ENCODE measurements around the gene ELAVL1. TPM values are rescaled to one million over a fixed set of nuclear protein-coding genes. Genes with fewer than 3 reads are reported as not detected.
A peak's percentile ranks its signal among the peaks of the same experiment; 100 is the strongest.
"Not testable (repeated sequence)": the region's sequence is repeated elsewhere in the genome, so short reads cannot be mapped to it uniquely, and the experiment has no call there.

Gene ELAVL1
- total RNA-seq, 1 donor from 2014 or later, result 55.1 TPM

DNA sequence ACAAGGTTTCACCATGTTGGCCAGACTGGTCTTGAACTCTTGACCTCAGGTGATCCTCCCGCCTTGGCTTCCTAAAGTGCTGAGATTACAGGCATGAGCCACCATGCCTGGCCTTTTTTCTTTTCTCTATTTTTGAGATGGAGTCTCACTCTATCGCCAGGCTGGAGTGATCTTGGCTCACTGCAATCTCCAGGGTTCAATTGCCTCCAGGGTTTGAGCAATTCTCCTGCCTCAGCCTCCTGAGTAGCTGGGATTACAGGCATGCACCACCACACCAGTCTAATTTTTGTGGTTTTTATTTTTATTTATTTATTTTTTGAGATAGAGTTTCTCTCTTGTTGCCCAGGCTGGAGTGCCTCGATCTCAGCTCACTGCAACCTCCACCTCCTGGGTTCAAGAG lies 18.8 kb upstream of the ELAVL1 start:
- DNase-seq (ENCODE audit: missing footprints); intact Hi-C loops (cut with DNase I); ATAC-seq: not testable (repeated sequence)

DNA sequence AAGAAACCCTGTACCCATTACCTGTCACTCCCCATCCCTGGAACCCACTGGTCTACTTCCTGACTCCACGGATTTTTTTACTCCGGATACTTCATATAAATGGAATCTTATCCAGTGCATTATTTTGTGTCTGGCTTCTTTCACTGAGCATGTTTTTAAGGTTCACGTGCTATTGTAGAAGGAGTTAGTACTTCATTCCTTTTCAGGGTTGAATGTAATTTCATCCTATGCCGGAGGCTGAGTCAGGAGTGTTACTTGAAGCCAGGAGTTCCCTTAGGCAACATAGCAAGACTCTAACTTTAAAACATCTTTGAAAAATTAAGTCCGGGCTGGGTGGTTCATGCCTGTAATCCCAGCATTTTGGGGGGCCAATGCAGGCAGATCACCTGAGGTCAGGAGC lies 17.9 kb upstream of the ELAVL1 start:
- ATAC-seq (no peak), DNase-seq (ENCODE audit: missing footprints) (peak; percentile 11)
- intact Hi-C loops (cut with DNase I), result no loop called here

DNA sequence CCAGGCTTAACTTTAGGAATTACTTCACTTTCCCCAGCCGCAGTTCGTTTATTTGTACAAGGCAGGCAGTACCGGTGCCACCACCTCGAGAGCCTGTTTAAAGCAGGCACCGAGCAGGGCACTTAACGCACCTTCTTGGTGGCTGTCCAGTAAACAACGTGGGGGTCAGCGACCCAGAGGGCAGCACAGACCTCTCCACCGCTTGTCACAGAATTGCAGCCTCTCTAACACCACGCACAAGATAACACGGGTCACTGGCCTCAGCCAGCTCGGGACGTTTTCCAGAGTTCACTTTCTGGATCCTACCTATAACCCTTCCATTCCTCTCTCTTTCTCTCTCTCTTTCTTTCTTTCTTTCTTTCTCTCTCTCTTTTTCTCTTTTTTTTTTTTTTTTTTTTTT lies 16.8 kb upstream of the ELAVL1 start:
- ATAC-seq (no peak), DNase-seq (ENCODE audit: missing footprints) (no peak)
- intact Hi-C loops (cut with DNase I), result no loop called here

DNA sequence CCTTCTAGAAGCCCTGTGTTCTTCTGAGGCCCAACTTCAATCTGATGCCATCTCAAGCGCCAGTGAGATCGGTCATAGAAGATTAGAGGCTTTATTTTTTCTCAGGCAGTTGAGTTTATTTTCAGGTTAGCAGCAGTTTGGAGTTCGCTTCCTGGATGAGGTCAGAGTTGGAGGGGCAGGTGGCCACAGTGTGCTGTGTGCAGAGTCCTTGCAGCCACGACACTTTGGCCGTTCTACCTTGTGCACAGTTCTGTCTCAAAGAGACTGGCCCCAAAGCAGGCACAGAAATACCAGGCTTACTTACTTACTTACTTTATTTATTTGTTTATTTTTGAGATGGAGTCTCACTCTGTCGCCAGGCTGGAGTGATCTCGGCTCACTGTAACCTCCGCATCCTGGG lies 15.9 kb upstream of the ELAVL1 start:
- DNase-seq (ENCODE audit: missing footprints), result no peak
- intact Hi-C loops (cut with DNase I), result no loop called here
- no peak for ATAC-seq

DNA sequence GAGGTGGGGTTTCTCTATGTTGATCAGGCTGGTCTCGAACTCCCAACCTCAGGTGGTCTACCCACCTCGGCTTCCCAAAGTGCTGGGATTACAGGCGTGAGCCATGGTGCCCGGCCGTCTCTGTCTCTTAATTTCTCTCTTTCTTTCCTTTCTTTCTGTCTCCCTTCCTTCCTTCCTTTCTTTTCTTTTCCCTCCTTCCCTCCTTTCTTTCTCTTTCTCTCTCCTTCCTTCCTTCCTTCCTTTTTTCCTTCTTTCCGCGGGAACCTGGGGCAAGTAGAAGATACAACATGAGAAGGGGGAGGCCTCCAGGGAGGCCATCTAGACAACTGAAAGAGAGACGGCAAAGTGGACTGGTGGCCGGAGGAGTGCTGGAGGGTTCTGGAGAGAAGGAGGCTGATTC lies 15.2 kb upstream of the ELAVL1 start:
- ATAC-seq, result no peak
- intact Hi-C loops (cut with DNase I), result no loop called here
- no peak for DNase-seq (ENCODE audit: missing footprints)

DNA sequence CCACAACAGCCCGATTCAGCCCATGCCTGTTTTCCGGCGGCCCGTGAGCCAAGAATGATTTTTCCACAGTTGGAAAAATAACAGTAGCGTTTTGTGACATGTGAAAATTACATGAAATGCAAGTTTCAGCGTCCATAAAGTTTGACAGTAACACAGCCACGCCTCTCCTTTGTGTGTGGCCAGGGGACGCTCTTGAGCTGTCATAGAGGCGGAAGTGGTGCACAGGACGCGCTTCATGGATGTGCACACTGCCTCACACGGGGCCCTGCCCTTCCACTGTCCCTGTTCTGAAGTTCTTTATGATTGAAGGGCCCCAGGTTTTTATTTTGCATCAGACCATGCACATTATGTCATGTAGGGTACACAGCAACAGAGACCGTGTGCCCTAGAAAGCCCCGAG lies 12.4 kb upstream of the ELAVL1 start:
- peak; percentile 74 for DNase-seq (ENCODE audit: missing footprints)
- no peak for ATAC-seq
- intact Hi-C loops (cut with DNase I), result no loop called here

DNA sequence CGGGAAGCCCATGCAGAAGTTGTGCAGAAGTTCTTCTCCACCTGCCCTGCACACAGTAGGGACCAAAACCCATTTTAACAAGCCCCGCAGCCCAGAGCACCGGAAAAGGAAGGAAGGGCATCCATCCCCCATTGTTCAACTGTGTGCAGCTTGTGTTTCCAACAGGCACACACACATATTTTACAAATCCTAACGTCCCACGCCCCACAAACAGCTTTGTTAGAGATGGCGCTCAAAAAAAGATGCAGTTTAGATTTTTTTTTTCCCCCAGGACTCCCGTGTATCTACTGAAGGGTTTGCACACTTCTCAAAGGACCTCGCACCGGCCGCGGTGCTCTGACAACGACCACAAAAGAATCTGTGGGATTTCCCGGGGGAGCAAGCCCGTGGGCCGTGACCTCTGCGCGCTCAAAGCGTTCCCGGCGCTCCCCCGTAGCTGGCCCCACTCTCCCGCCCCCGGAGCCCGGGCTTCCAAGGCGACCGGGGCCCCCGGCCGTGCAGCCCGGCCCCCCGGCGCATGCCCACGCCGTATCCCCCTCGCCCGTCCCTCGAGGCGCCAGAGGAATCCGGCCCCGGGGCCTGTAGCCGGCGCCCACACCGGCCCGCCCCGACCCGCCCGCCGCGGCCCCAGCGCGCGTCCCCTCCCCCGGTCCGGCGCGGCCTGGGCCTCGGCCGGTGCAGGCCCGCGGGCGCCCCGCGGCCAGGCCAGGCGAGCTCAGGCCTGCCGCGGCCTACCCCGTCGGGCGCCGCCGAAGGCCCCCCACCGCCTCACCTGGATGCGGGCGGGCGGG lies 523 bp downstream of the ELAVL1 start:
- DNase-seq (ENCODE audit: missing footprints) (no peak), ATAC-seq (no peak)
- intact Hi-C loops (cut with DNase I), result loop anchor here (5.0 to 10.0 kb wide), 2 partner anchors 170 to 247 kb away; partner anchors contain the start of gene EVI5L

DNA sequence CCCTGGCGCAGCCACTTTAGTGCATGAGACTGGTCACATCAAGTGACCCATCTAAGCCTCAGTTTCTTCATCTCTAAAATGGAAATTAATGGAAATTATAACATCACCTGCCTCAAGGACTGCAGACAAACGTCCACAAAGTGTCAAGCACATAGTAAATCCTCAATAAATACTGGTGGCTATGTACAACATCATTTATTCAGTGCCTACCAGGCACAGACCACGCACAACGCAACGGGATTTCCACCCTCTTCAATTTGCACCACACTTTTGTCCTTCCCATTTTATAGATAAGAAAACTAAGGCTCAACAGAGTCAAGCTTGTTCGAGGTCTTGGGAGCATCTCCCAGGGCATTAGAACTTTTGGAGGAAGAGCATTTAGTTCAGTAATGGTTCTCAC lies 1.4 kb downstream of the ELAVL1 start:
- ATAC-seq, result no peak
- DNase-seq (ENCODE audit: missing footprints), result no peak
- intact Hi-C loops (cut with DNase I), result loop anchor here (5.0 to 10.0 kb wide), 2 partner anchors 169 to 248 kb away; partner anchors contain the start of gene EVI5L

DNA sequence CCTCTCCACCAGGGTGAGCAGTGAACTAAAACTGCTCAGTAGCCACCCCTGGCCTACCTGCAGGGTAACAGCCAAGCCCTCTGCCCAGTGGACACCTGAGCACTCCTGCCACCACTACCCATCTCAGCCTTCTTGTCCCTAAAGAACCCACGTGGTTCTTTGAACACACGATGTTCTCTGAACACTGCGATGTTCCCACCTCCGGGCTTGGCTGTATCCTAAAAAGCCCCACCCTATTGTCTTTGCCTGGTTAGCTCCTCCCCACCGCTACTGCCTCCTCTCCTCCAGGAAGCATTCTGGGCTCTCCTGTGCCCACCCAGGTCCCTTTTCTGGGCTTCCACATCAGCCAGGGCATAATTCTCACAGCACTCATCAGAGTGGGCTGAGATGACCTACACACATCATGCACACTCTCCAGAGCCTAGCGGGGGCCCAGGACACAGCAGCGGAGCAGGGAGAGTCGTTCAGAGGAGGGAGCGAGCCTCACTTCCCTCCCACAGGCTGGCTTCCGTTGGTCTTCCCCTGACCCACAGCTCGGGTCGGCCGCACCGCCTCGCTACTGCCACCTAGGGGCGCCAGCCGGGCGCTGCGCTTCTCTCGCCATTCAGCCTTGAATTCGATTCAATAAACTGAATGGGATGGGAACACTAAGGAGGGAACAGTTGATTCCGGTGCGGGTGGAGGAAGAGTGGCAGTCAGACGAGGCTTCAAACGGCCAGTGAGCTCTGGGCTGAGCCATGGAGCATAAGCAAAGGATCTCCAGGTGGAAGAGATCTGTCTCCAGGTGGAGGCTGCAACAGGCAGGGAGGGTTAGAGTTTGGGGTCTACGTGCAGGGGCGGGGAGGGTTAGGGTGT lies 3.2 kb downstream of the ELAVL1 start:
- ATAC-seq, result peak; percentile 75
- intact Hi-C loops (cut with DNase I), result loop anchor here (1.0 to 10.0 kb wide), 4 partner anchors 28 to 250 kb away; partner anchors contain the start of gene EVI5L
- peak; percentile 96 for DNase-seq (ENCODE audit: missing footprints)

DNA sequence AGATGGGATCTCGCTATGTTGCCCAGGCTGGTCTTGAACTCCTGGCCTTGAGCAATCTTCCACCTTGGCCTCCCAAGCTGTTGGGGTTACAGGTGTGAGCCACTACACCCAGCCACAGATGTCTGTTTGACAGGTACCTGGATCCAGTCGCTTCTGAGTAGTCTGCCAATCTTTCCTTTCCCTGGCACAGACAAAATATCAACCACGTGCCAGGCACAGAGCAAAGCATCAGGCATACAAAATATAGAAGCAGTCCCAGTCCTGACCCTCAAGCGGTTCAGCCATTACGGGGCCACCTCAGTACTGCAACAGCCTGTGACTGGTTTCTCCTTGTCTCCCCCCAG lies 3.8 kb downstream of the ELAVL1 start:
- DNase-seq (ENCODE audit: missing footprints) (no peak), ATAC-seq (peak; percentile 12)
- intact Hi-C loops (cut with DNase I), result loop anchor here (5.0 to 10.0 kb wide), 2 partner anchors 167 to 251 kb away; partner anchors contain the start of gene EVI5L

DNA sequence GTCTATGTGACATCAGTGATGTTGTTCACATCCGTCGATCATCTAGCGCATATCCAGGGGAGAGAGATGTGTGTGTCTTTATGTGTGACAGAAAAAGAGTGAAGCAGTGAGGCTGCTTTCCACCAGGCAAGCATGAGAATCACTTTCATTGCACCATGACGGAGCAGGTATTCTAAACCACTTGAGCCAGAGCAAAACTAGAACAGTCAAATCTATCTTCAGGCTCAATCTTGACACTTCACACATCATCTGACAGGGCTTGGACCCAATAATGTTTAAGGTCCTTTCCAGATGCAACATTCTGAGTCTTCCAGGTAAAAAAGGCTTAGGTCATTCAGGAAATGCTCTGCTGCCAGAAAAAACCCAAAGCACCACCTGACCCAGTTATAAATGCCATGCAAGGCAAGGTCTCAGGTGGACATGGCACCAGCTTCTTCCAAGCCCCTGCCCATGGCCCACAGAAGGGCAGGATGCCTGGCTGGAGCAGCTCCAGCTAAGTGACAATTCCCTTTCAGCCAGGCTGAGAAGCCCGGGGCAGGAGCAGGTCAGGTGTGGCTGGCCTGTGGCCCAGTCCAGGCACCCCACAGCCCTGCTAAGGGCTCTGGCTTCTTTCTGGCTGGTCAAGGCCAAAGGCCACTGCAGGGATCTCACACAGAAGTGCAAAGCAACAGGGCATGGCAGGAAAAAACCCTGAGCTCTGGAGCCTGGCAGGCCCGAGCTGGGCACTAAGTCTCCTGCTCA lies 5.0 kb downstream of the ELAVL1 start:
- no peak for DNase-seq (ENCODE audit: missing footprints)
- ATAC-seq, result no peak
- intact Hi-C loops (cut with DNase I), result loop anchor here (5.0 to 10.0 kb wide), 2 partner anchors 166 to 252 kb away; partner anchors contain the start of gene EVI5L

DNA sequence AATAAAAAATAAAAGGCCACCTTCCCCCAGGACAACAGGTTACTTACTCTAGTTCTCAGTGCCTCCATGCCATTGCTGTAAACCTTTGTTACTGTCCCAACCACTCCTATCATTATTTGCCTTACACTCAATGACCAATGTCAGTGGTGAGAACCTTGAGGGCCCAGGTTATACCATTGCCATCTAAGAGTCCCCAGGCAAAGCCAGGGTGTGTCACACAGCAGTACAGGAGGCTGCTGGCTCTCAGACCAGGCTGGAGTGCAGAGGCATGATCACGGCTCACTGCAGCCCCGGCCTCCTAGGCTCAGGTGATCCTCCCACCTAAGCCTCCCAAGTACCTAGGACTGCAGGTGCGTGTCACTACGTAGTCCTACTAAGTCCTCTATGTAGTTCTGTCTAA lies 6.1 kb downstream of the ELAVL1 start:
- ATAC-seq, result no peak
- DNase-seq (ENCODE audit: missing footprints), result no peak
- intact Hi-C loops (cut with DNase I), result no loop called here

DNA sequence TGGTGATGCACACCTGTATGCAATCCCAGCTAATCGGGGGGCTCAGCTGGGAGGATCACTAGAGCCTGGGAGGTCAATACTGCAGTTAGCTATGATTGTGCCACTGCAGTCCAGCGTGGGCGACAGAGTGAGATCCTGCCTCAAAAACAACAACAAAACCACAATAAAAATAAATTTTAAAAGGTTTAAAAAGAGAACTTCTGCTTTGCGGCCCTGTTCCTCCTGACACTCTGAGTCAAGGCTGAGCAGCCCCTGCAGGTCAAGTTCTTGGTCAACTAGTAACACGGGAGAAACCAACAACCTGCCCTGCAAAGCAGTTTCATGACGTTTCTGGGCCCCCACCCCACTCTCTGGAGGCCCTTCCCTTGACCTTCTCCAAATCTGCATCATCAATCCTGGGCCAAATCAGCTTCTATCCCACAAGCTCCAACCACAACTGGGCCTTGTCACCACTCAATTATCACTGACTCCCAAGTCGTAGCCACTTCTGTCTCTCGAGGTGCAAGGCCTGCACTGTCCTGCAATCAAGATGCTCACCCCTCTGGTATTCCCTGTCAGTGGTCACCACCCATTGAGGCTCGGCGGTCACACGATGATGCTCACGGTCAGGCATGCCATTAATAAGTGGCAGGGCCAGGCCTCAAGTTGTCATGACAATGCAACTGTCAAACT lies 7.5 kb downstream of the ELAVL1 start:
- ATAC-seq (no peak), DNase-seq (ENCODE audit: missing footprints) (no peak)
- intact Hi-C loops (cut with DNase I), result no loop called here

DNA sequence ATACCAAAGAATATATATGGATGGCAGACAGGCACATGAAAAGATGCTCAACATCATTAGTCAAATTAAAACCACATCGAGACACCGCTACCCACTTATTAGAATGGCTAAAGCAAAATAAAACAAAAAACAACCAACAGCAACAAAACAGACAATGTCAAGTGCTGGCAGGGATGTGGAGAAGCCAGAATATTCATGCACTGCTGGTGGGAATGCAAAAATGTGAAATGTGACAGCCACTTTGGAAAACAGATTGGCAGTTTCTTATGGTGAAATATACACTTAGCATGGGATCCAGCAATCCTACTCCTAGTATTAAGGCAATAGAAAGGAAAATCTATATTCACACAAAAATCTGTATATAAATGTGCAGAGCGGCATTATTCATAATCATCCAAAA lies 8.6 kb downstream of the ELAVL1 start:
- intact Hi-C loops (cut with DNase I), result no loop called here

DNA sequence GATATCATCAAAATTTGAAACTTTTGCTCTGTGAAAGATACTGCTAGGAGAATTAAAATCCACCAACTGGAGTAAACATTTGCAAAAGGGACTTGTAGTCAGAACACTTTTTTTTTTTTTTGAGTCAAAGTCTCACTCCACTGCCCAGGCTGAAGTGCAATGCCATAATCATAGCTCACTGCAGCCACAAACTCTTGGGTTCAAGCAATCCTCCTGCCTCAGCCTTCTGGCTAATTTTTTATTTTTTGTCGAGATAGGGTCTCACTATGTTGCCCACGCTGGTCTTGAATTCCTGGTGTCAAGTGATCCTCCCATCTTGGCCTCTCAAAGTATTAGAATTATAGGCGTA lies 9.7 kb downstream of the ELAVL1 start:
- intact Hi-C loops (cut with DNase I), result no loop called here
- DNase-seq (ENCODE audit: missing footprints), result no peak
- ATAC-seq, result no peak

More for the DNA sequence above, 8.6 kb downstream of the ELAVL1 start:
- DNase-seq (ENCODE audit: missing footprints) (no peak), ATAC-seq (no peak)

DNA sequence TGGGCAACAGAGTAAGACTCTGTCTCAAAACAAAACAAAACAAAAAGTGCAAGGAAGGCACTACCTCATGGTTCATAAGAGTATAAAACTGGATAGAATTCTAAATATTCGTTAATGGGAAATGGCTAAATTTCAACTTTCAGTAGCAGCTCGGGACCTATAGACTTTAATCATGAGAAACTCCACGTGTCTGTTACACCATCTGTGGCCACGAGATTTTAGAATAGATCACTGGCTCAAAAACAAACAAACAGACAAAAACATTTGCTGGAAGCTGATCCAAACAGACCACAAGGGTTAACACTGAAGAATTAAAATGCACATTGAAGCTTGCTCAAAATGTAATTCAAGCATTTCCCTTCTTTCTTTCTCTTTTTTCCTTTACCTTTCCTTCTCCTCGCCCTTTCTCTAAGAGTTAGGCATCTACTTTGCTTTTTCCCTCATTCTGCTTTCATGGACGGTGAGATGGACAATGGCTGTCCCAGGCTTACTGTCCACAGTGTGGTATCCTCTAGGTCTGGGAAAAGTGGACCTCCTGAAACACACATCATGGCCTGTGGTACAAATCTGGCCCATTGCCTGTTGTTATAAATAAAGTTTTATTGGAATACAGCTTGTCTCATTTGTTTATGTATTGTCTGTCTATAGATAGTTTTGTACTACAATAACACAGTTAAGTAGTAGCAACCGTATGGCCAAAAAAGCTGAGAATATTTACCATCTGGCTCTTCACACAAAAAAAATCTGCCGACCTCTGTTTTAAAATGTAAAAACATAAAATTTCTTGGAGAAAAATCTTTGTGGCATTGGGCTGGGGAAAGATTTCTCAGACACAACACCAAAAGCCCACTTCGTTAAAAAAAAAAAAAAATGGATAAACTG lies 10.3 kb downstream of the ELAVL1 start:
- ATAC-seq (no peak), DNase-seq (ENCODE audit: missing footprints) (no peak)
- intact Hi-C loops (cut with DNase I), result no loop called here

DNA sequence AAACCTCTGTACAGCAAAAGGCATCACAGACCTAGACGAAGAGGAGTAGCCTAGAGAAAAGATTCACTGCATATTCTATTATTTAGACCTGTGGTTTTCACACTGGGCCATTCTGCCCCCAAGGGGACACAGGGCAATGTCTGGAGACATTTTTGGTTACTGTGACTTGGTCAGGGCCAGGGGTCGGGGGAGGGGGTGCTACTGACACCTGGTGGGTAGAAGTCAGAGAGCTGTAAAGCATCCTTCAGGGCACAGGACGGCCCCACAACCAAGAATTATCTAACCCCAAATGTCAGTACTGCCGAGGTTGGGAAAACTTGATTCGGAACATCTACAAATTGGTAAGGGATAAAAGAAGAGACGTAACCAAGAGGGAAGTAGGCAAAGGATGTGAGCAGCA lies 11.3 kb downstream of the ELAVL1 start:
- ATAC-seq (peak; percentile 23), DNase-seq (ENCODE audit: missing footprints) (no peak)
- intact Hi-C loops (cut with DNase I), result no loop called here

DNA sequence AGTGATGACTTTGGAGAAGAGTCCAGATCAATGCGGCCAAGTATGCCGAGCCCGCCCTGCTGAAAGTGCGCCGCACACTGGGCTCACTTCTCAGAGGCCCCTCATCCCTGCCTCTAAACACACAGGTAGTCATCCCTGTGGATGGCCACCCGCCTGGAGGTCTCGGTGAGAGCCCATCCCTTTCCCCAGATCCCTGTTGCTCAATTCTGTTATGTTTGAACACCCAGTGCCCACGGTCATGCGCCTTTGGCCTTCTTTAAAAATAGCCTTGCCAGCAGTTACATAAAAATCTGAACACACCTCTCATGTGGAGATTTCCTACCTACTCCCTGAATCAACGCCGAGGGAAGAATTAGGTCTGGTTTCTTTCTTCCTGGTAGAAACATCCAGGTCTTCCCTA lies 11.9 kb downstream of the ELAVL1 start:
- DNase-seq (ENCODE audit: missing footprints), result no peak
- intact Hi-C loops (cut with DNase I), result no loop called here

More for the DNA sequence above, 11.9 kb downstream of the ELAVL1 start:
- peak; percentile 58 for ATAC-seq

Measured in Right ventricle myocardium inferior (tissue), 1 donor.